Hepatic stellate cell (primary cell): ENCODE measurements around the gene ADGRE1.

Experiments
- DNase-seq: peaks from one replicate; pipeline ENCODE4 v3.0.0; 2011; ENCODE audit warnings: low spot score

ADGRE1 gene

GRCh38 chr19:6958791-6959190 lies 71.4 kb downstream of the ADGRE1 start:
- DNase-seq = no peak

GRCh38 chr19:6963244-6963852 lies 76.0 kb downstream of the ADGRE1 start:
- DNase-seq = no peak

- DNase-seq = no peak
Observed at GRCh38 chr19:6963937-6964336, 76.6 kb downstream of the ADGRE1 start.

- DNase-seq = no peak
Observed at GRCh38 chr19:6967967-6968366, 80.6 kb downstream of the ADGRE1 start.

GRCh38 chr19:6969490-6969889 lies 82.1 kb downstream of the ADGRE1 start:
- no peak for DNase-seq

GRCh38 chr19:6970021-6970420 lies 82.6 kb downstream of the ADGRE1 start:
- DNase-seq = no peak

GRCh38 chr19:6970443-6970842 lies 83.1 kb downstream of the ADGRE1 start:
- DNase-seq = no peak

GRCh38 chr19:6971366-6971765 lies 84.0 kb downstream of the ADGRE1 start:
- DNase-seq = no peak

GRCh38 chr19:6976197-6976596 lies 88.8 kb downstream of the ADGRE1 start:
- no peak for DNase-seq

- DNase-seq = no peak
Observed at GRCh38 chr19:6979399-6979798, 92.0 kb downstream of the ADGRE1 start.

- DNase-seq = no peak
Observed at GRCh38 chr19:6983448-6983847, 96.1 kb downstream of the ADGRE1 start.

GRCh38 chr19:6987850-6988249 lies 100.5 kb downstream of the ADGRE1 start:
- no peak for DNase-seq

- no peak for DNase-seq
Observed at GRCh38 chr19:6988257-6988656, 100.9 kb downstream of the ADGRE1 start.
